H9 (cell line): ENCODE measurements around the gene C17orf78. TPM values are rescaled to one million over a fixed set of nuclear protein-coding genes. Genes with fewer than 3 reads are reported as not detected.

Experiments used
- DNase-seq: peaks from one replicate; pipeline ENCODE4 v3.0.0-alpha.2; 2017
- H2AFZ ChIP-seq: one replicate; pipeline ENCODE4 v1.6.1; 2013; ENCODE audit warnings: mild to moderate bottlenecking, low read length, control low read depth, moderate library complexity
- H2AK5ac ChIP-seq: 2 replicates; pipeline ENCODE4 v1.6.1; 2013; ENCODE audit warnings: low read length, control low read depth, mixed read lengths; ENCODE audit not compliant: insufficient read length
- H2BK120ac ChIP-seq: one replicate; pipeline ENCODE4 v1.6.1; 2013; ENCODE audit warnings: low read depth, mild to moderate bottlenecking, low read length, control low read depth, inconsistent platforms; ENCODE audit not compliant: poor library complexity, severe bottlenecking
- H2BK12ac ChIP-seq: 2 replicates; pipeline ENCODE4 v1.6.1; 2013; ENCODE audit warnings: low read length, control low read depth, mixed read lengths, low read depth; ENCODE audit not compliant: insufficient read length
- H2BK15ac ChIP-seq: 2 replicates; pipeline ENCODE4 v1.6.1; 2013; ENCODE audit warnings: low read depth, low read length, control low read depth
- H2BK20ac ChIP-seq: one replicate; pipeline ENCODE4 v1.6.1; 2013; ENCODE audit warnings: low read depth, mild to moderate bottlenecking, low read length, control low read depth, inconsistent platforms; ENCODE audit not compliant: poor library complexity, severe bottlenecking
- H2BK5ac ChIP-seq: 2 replicates; pipeline ENCODE4 v1.6.1; 2013; ENCODE audit warnings: low read length, control low read depth, mixed read lengths; ENCODE audit not compliant: insufficient read length
- H3K14ac ChIP-seq: 2 replicates; pipeline ENCODE4 v1.6.1; 2013; ENCODE audit warnings: low read length, control low read depth; ENCODE audit not compliant: insufficient read depth
- H3K18ac ChIP-seq: 2 replicates; pipeline ENCODE4 v1.6.1; 2013; ENCODE audit warnings: low read depth, mild to moderate bottlenecking, mixed read lengths, low read length, control low read depth; ENCODE audit not compliant: insufficient read length
- H3K23ac ChIP-seq: 2 replicates; pipeline ENCODE4 v1.6.1; 2013; ENCODE audit warnings: low read length, control low read depth, mixed read lengths, low read depth; ENCODE audit not compliant: insufficient read length
- H3K23me2 ChIP-seq: 2 replicates; pipeline ENCODE4 v1.6.1; 2013; ENCODE audit warnings: low read depth, mild to moderate bottlenecking, mixed read lengths, low read length, control low read depth; ENCODE audit not compliant: insufficient read length, poor library complexity, severe bottlenecking
- H3K27ac ChIP-seq: 2 replicates; pipeline ENCODE4 v1.5.1; 2013; ENCODE audit warnings: low read length, control low read depth, mixed read lengths, low read depth; ENCODE audit not compliant: insufficient read length
- H3K27me3 ChIP-seq: 2 replicates; pipeline ENCODE4 v1.6.1; 2013; ENCODE audit warnings: low read length, control low read depth, inconsistent platforms; ENCODE audit not compliant: insufficient read depth
- H3K4ac ChIP-seq: 2 replicates; pipeline ENCODE4 v1.6.1; 2013; ENCODE audit warnings: low read depth, mild to moderate bottlenecking, control low read depth, inconsistent platforms, low read length, moderate library complexity
- H3K4me1 ChIP-seq: 2 replicates; pipeline ENCODE4 v1.6.1; 2013; ENCODE audit warnings: low read length, control low read depth, inconsistent platforms; ENCODE audit not compliant: insufficient read depth
- H3K4me2 ChIP-seq: 2 replicates; pipeline ENCODE4 v1.6.1; 2013; ENCODE audit warnings: low read length, control low read depth, mixed read lengths; ENCODE audit not compliant: insufficient read length, insufficient read depth
- H3K56ac ChIP-seq: 2 replicates; pipeline ENCODE4 v1.6.1; 2013; ENCODE audit warnings: low read depth, mild to moderate bottlenecking, mixed read lengths, low read length, control low read depth; ENCODE audit not compliant: insufficient read length
- H3K79me1 ChIP-seq: 2 replicates; pipeline ENCODE4 v1.6.1; 2013; ENCODE audit warnings: low read depth, mild to moderate bottlenecking, moderate library complexity, low read length, control low read depth, inconsistent platforms; ENCODE audit not compliant: insufficient read depth, poor library complexity, severe bottlenecking
- H3K79me2 ChIP-seq: 2 replicates; pipeline ENCODE4 v1.6.1; 2013; ENCODE audit warnings: low read length, control low read depth, inconsistent platforms; ENCODE audit not compliant: insufficient read depth
- H3K9ac ChIP-seq: 2 replicates; pipeline ENCODE4 v1.6.1; 2013; ENCODE audit warnings: low read length, control low read depth, mixed read lengths; ENCODE audit not compliant: insufficient read length; ENCODE audit errors: extremely low read depth
- H3K9me3 ChIP-seq: one replicate; pipeline ENCODE4 v1.6.1; 2013; ENCODE audit warnings: low read depth, low read length, inconsistent platforms; ENCODE audit not compliant: control insufficient read depth
- H3T11ph ChIP-seq: one replicate; pipeline ENCODE4 v1.6.1; 2013; ENCODE audit warnings: mild to moderate bottlenecking, low read length, control low read depth, inconsistent platforms
- H4K20me1 ChIP-seq: one replicate; pipeline ENCODE4 v1.6.1; 2013; ENCODE audit not compliant: control insufficient read depth, insufficient read length, insufficient read depth
- H4K5ac ChIP-seq: 2 replicates; pipeline ENCODE4 v1.6.1; 2013; ENCODE audit warnings: low read depth, mild to moderate bottlenecking, mixed read lengths, low read length, control low read depth; ENCODE audit not compliant: insufficient read length
- H4K8ac ChIP-seq: replicated peaks from 2 replicates; pipeline ENCODE4 v1.6.1; 2013; ENCODE audit warnings: low read length, control low read depth, mixed read lengths, low read depth; ENCODE audit not compliant: insufficient read length
- H4K91ac ChIP-seq: 2 replicates; pipeline ENCODE4 v1.6.1; 2013; ENCODE audit warnings: low read depth, mild to moderate bottlenecking, moderate library complexity, mixed read lengths, low read length, control low read depth; ENCODE audit not compliant: insufficient read length
- H3K27ac Mint-ChIP-seq, 3 experiments: 2 replicates in 2 of 3; 3 replicates in 1 of 3; pipeline ENCODE4 v1.8.0; 2020 to 2021; ENCODE audit warnings: mixed read lengths in 3 of 3, mild to moderate bottlenecking in 1 of 3, moderate library complexity in 1 of 3
- H3K27me3 Mint-ChIP-seq: 2 replicates; pipeline ENCODE4 v1.8.0; 2021; ENCODE audit warnings: low read depth, mild to moderate bottlenecking, moderate library complexity, mixed read lengths
- H3K36me3 Mint-ChIP-seq, 3 experiments: 2 replicates in 2 of 3; 3 replicates in 1 of 3; pipeline ENCODE4 v1.8.0; 2020 to 2021; ENCODE audit warnings: low read depth in 3 of 3, mixed read lengths in 3 of 3; ENCODE audit not compliant: insufficient read depth in 1 of 3
- H3K4me1 Mint-ChIP-seq, 2 experiments: 2 replicates each; pipeline ENCODE4 v1.8.0; 2020; ENCODE audit warnings: mixed read lengths in 2 of 2
- H3K4me3 Mint-ChIP-seq, 2 experiments: 2 replicates in 1 of 2; 3 replicates in 1 of 2; pipeline ENCODE4 v1.8.0; 2020 to 2021; ENCODE audit warnings: mild to moderate bottlenecking in 2 of 2, mixed read lengths in 2 of 2, moderate library complexity in 1 of 2
- H3K9me3 Mint-ChIP-seq, 2 experiments: 2 replicates in 1 of 2; 3 replicates in 1 of 2; pipeline ENCODE4 v1.8.0; 2020; ENCODE audit warnings: mild to moderate bottlenecking in 2 of 2, mixed read lengths in 2 of 2, moderate library complexity in 1 of 2
- CTCF ChIP-seq: fragments of 200-600 bp; sonication (generic); conservative IDR thresholded peaks from 3 replicates; pipeline ENCODE4 v1.8.0; 2021; ENCODE audit warnings: antibody characterized with exemption, mild to moderate bottlenecking
- WGBS: extraction: QIAGEN DNeasy Blood & Tissue Kit; methylation state at CpG from one replicate; pipeline ENCODE4 v1.1.7; 2013; ENCODE audit warnings: missing lambda C conversion rate, low lambda C conversion rate, mixed read lengths; ENCODE audit not compliant: insufficient read length; ENCODE audit errors: extremely low coverage; 5-methylcytosine and 5-hydroxymethylcytosine counted together
- total RNA-seq: library from RNA; stranded (reverse); gene quantifications from 2 replicates; pipeline ENCODE4 v1.2.1, GENCODE V29; 2021

Gene C17orf78
- total RNA-seq, 1 experiment from 2014 or later: not detected

- H2BK12ac ChIP-seq: no peak overlapping the region
- Mint-ChIP-seq H3K27me3 (no peaks in the 10 kb centered on the region), H3K4me3 (no peak overlapping the region), H3K4me1 (peaks cover 0 to 6% of the 10 kb centered on the region in 2 experiments; a peak in 1 of 4 replicates), H3K9me3 (no peaks in the 10 kb centered on the region), H3K27ac (no peak overlapping the region), H3K36me3 (no peaks in the 10 kb centered on the region; a peak in 1 of 7 replicates)
- WGBS: no CpG with 5 or more reads among the region's 3 CpGs
- H3K9me3 ChIP-seq: no peaks in the 10 kb centered on the region
- H3K79me2 ChIP-seq: no peaks in the 10 kb centered on the region
- no peak overlapping the region for H3K9ac ChIP-seq
- no peak overlapping the region for H4K8ac ChIP-seq
- no peak overlapping the region for H4K91ac ChIP-seq
- no peaks in the 10 kb centered on the region for H3K23me2 ChIP-seq
- H3K23ac ChIP-seq: no peak overlapping the region
- no peaks in the 10 kb centered on the region for H3K27me3 ChIP-seq
- H3K56ac ChIP-seq: no peak overlapping the region
- TF ChIP-seq CTCF: no peak
- no peak overlapping the region for H3T11ph ChIP-seq
- no peak overlapping the region for H3K14ac ChIP-seq
- H3K79me1 ChIP-seq: no peaks in the 10 kb centered on the region
- no peak for DNase-seq
- no peak overlapping the region for H3K18ac ChIP-seq
- no peak overlapping the region for H3K27ac ChIP-seq
- H2AK5ac ChIP-seq: no peak overlapping the region
- H3K4me1 ChIP-seq: no peaks in the 10 kb centered on the region; the same call in 1 of the 2 replicates
- H4K20me1 ChIP-seq: no peaks in the 10 kb centered on the region
- no peak overlapping the region for H2BK5ac ChIP-seq
- H3K4me2 ChIP-seq: no peak overlapping the region
- no peak overlapping the region for H3K4ac ChIP-seq
- no peak overlapping the region for H2BK20ac ChIP-seq
- no peak overlapping the region for H2BK15ac ChIP-seq
- no peak overlapping the region for H2AFZ ChIP-seq
- H2BK120ac ChIP-seq: no peak overlapping the region
- no peak overlapping the region for H4K5ac ChIP-seq
Observed at GRCh38 chr17:37368577-37368976, 7.2 kb upstream of the C17orf78 start.
